GM23338 (cell line): ENCODE data around the gene BACE2.

ENCODE experiments used
- CREB1 ChIP-seq: fragments of 250-450 bp; sonication (Bioruptor Pico); IDR thresholded peaks from 2 replicates; pipeline ENCODE4 v1.5.0; 2020; ENCODE audit warnings: low read depth, mild to moderate bottlenecking, moderate library complexity
- EZH2 ChIP-seq: fragments of 200-600 bp; sonication (generic); IDR thresholded peaks from one replicate; pipeline ENCODE4 v1.8.0; 2017; ENCODE audit warnings: antibody characterized with exemption, mild to moderate bottlenecking, low read depth; ENCODE audit not compliant: unreplicated experiment
- EZH2phosphoT487 ChIP-seq: fragments of 200-600 bp; sonication (generic); IDR thresholded peaks from one replicate; pipeline ENCODE4 v1.8.1; 2018; ENCODE audit warnings: antibody characterized with exemption; ENCODE audit not compliant: unreplicated experiment
- POLR2AphosphoS5 ChIP-seq: IDR thresholded peaks from 2 replicates; pipeline ENCODE4 v1.6.1; 2016; ENCODE audit warnings: antibody characterized with exemption, low read depth
- REST ChIP-seq: IDR thresholded peaks from one replicate; pipeline ENCODE4 v1.6.1; 2018; ENCODE audit warnings: antibody characterized with exemption; ENCODE audit not compliant: unreplicated experiment
- TF ChIP-seq, protein P1 (sequence below), 2 experiments: fragments of 200-600 bp in 1 of 2; sonication (generic) in 1 of 2; conservative IDR thresholded peaks; 2 replicates each; pipeline versions ENCODE4 v1.5.1 to v1.6.1; 2016 to 2017; ENCODE audit warnings: antibody characterized with exemption in 2 of 2, low read depth in 2 of 2, mild to moderate bottlenecking in 2 of 2, moderate library complexity in 1 of 2

DNA sequence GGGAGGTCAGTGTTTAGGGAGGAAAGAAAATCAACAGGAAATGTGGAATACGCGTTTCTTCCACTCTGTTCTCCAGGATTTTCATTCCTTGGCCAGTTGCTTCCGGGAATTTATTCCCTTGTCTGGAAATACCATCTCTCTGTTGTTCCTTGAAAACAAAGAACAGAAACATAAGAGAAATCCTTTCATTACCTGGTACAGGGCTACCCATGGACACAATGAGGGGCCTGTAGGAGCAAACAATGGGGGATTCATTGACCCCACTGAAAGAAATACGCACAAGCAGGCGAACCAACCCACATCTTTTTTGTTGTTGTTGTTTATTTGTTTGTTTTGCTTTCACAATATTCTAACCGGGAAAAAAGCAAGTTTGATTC lies 20.0 kb upstream of the BACE2 start:
- TF ChIP-seq, protein P1, sequence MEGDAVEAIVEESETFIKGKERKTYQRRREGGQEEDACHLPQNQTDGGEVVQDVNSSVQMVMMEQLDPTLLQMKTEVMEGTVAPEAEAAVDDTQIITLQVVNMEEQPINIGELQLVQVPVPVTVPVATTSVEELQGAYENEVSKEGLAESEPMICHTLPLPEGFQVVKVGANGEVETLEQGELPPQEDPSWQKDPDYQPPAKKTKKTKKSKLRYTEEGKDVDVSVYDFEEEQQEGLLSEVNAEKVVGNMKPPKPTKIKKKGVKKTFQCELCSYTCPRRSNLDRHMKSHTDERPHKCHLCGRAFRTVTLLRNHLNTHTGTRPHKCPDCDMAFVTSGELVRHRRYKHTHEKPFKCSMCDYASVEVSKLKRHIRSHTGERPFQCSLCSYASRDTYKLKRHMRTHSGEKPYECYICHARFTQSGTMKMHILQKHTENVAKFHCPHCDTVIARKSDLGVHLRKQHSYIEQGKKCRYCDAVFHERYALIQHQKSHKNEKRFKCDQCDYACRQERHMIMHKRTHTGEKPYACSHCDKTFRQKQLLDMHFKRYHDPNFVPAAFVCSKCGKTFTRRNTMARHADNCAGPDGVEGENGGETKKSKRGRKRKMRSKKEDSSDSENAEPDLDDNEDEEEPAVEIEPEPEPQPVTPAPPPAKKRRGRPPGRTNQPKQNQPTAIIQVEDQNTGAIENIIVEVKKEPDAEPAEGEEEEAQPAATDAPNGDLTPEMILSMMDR (conservative IDR thresholded peaks at IDR 0.05; ENCODE audit: low read depth in 2 of 2), result no peak
- no peak for TF ChIP-seq POLR2AphosphoS5
- no peak for TF ChIP-seq REST
- TF ChIP-seq CREB1, result no peak
- no peak for TF ChIP-seq EZH2phosphoT487
- no peak for TF ChIP-seq EZH2
